T-helper 17 cell (primary cell): ENCODE data around the gene SLC35C1. TPM values are rescaled to one million over a fixed set of nuclear protein-coding genes. Genes with fewer than 3 reads are reported as not detected.
A peak's percentile ranks its signal among the peaks of the same experiment; 100 is the strongest.

ENCODE experiments used
- ATAC-seq: fragments of 150-1000 bp; cut with Tn5 transposase; 2 replicates; pipeline ENCODE4 v1.10.0; 2021; ENCODE audit warnings: mild to moderate bottlenecking, moderate library complexity
- DNase-seq, 3 donors: peaks; one replicate each; pipeline versions ENCODE4 v3.0.0 to v3.0.0-alpha.2; 2020 to 2021
- H3K9me3 ChIP-seq: one replicate; pipeline ENCODE4 v1.7.0; 2013; ENCODE audit warnings: low read length, mild to moderate bottlenecking; ENCODE audit not compliant: control insufficient read depth, poor library complexity, severe bottlenecking
- H3K27ac Mint-ChIP-seq: one replicate; pipeline ENCODE4 v1.8.0; 2022; ENCODE audit warnings: mild to moderate bottlenecking, moderate library complexity, mixed read lengths
- H3K27me3 Mint-ChIP-seq: one replicate; pipeline ENCODE4 v1.8.0; 2022; ENCODE audit warnings: mixed read lengths
- H3K36me3 Mint-ChIP-seq: one replicate; pipeline ENCODE4 v1.8.0; 2022; ENCODE audit warnings: low read depth, mixed read lengths
- H3K4me1 Mint-ChIP-seq: one replicate; pipeline ENCODE4 v1.8.0; 2022; ENCODE audit warnings: mild to moderate bottlenecking, mixed read lengths
- H3K4me3 Mint-ChIP-seq: one replicate; pipeline ENCODE4 v1.8.0; 2022; ENCODE audit warnings: mild to moderate bottlenecking, moderate library complexity, mixed read lengths
- total RNA-seq, 4 donors: library from RNA in 2 of 4; stranded (reverse) in 2 of 4; gene quantifications; one replicate each; pipeline ENCODE4 v1.2.3 and lab custom pipeline; 2022 to 2026

SLC35C1 gene
- 10 to 100 TPM in 1 of 2 donors, 1 to 10 TPM in 1; 7.9 to 12.6 TPM for total RNA-seq
- total RNA-seq (lab: John Stamatoyannopoulos, UW), result 20.4 to 40.6 reads per million in 2 donors

DNA sequence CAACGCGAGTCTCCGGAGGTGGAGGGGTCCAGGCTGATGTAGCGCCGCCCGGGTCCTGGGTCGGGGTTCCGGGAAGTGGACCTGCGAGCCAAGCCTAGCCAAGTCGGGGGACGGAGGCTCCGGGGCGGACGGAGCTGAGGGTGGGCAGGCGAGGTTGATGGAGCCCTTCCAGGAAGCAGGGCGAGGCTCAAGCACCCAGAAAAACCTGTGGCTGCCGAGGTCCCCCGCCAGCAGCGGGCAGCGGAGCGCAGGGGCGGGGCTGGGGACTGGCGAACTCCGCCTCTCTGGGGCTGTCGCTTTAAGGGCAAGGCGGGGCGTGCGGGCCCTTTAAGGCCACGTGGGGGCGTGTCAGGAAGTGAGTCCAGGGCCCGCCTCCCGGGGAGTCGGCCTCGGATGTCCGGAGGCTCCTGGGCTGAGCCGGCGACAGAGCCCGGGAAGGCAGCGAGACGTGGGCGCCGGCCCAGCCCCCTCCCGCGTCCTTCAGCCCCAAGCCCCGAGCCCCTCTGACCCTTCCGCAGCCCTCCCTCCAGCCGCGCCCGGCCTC is at the start of gene SLC35C1:
Gene SLC35C1, plus strand, starts transcription at position 389 of the 544 bp plus-strand sequence. CDS start 653 bp downstream, outside the sequence.
- Mint-ChIP-seq H3K27me3 (no peaks in the 10 kb centered on the region), H3K27ac (peak within 1 kb of the TSS; percentile 92), H3K4me3 (peak within 1 kb of the TSS; percentile 95), H3K4me1 (peaks cover 23% of the 10 kb centered on the region), H3K36me3 (no peaks in the 10 kb centered on the region)
- ATAC-seq (peak; percentile 97), DNase-seq (peak; percentile 94 to 95 (median 94))
- no peaks in the 10 kb centered on the region for H3K9me3 ChIP-seq

DNA sequence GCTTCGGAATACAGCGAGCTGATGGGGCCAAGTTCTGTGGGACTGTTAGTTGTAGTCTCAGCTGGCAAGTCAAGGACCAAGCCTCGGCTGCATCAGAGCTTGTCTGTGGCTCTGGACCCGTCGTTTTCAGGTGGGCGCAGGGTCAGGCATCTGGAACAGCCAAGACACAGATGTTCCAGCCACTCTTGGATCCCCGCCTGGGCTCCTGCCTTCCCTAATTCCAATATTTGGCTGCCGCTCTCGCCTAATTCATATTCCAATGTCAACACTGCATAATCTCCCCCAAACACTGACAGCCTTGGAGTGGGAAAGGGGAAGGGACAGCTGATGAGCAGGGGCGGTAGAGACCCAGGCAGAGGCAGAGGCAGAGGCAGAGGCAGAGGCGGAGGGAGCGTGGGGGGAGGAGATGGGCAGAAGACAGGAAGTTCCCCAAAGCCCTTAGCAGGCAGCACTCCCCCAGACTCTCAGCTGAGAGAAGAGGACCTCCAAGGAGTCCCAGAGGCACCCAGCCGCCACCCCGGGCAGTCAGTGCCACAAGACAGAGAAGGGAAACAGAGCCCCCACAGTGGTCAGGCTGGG is 49.6 kb upstream of the SLC35C1 start:
- no peaks in the 10 kb centered on the region for H3K9me3 ChIP-seq
- H3K27ac Mint-ChIP-seq, result no peak overlapping the region
- ATAC-seq (no peak), DNase-seq (no peak)
- H3K4me3 Mint-ChIP-seq, result no peak overlapping the region
- peaks cover 3% of the 10 kb centered on the region for H3K4me1 Mint-ChIP-seq
- no peaks in the 10 kb centered on the region for H3K36me3 Mint-ChIP-seq
- H3K27me3 Mint-ChIP-seq, result peaks cover 60% of the 10 kb centered on the region

DNA sequence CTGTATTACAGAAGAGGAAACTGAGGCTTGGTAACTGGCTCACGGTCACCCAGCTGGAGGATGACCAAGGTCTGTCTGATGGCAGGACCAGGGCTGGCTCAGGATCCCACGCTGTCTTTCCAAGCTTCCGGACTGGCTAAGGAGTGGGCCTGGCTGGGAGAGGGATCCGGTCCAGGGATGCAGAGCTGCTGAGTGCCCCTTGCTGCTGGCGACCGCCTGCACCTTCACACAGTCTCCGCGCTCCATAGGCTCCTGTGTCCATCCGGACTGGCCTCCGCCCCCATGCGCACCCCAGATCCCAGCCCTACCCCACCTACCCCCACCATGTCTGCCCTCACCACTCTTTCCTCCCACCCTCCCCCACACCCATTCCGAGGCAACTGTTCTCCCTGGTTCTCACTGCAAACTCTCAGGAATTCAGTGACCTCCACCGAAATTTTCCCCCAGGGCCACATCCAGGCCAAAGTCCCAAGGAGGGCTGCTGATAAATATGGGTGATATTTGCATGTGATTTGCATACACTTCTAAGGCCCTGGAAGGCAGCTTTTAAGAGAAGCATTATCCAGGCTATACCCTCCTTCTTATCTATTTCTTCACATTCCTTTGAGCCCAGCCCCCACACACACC is 48.5 kb upstream of the SLC35C1 start:
- Mint-ChIP-seq H3K27me3 (peaks cover 49% of the 10 kb centered on the region), H3K36me3 (no peaks in the 10 kb centered on the region), H3K27ac (no peak overlapping the region), H3K4me3 (no peak overlapping the region), H3K4me1 (no peaks in the 10 kb centered on the region)
- H3K9me3 ChIP-seq, result no peaks in the 10 kb centered on the region
- DNase-seq, result no peak
- ATAC-seq, result no peak

DNA sequence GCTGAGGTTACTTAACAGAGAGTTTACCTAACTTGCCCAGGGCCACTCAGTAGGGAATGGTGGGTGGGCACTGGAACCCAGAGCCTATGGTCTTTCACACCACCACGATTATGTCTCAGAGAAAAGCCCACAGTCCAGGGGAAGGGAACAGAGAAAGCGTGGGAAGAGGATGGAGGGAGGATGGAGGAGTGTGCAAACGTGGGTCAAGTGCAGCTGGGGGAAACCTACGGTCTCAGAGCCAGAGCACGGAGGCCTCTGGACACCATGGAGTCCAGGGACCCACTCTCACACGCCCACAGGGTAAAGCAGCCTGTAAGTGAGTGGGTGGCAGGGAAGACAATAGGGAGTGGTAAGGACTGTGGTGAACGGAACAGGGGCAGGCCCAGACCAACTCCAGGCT is 47.3 kb upstream of the SLC35C1 start:
- Mint-ChIP-seq H3K4me3 (no peak overlapping the region), H3K27me3 (peaks cover 47% of the 10 kb centered on the region), H3K27ac (no peak overlapping the region), H3K4me1 (no peaks in the 10 kb centered on the region), H3K36me3 (no peaks in the 10 kb centered on the region)
- ATAC-seq (no peak), DNase-seq (no peak)
- H3K9me3 ChIP-seq, result no peaks in the 10 kb centered on the region

GRCh38 chr11:45761659-45762058 is 43.3 kb upstream of the SLC35C1 start:
- Mint-ChIP-seq H3K4me3 (no peak overlapping the region), H3K27me3 (peaks cover 50% of the 10 kb centered on the region), H3K36me3 (no peaks in the 10 kb centered on the region), H3K4me1 (peaks cover 2% of the 10 kb centered on the region), H3K27ac (no peak overlapping the region)
- DNase-seq (no peak), ATAC-seq (no peak)
- H3K9me3 ChIP-seq, result no peaks in the 10 kb centered on the region

GRCh38 chr11:45765107-45765668 is 39.8 kb upstream of the SLC35C1 start:
- H3K27me3 Mint-ChIP-seq, result peaks cover 40% of the 10 kb centered on the region
- no peaks in the 10 kb centered on the region for H3K36me3 Mint-ChIP-seq
- H3K9me3 ChIP-seq, result no peaks in the 10 kb centered on the region
- H3K4me3 Mint-ChIP-seq, result no peak overlapping the region
- peaks cover 2% of the 10 kb centered on the region for H3K4me1 Mint-ChIP-seq
- H3K27ac Mint-ChIP-seq, result no peak overlapping the region
- ATAC-seq (no peak), DNase-seq (no peak)

- H3K36me3 Mint-ChIP-seq, result no peaks in the 10 kb centered on the region
- H3K9me3 ChIP-seq, result no peaks in the 10 kb centered on the region
- peaks cover 41% of the 10 kb centered on the region for H3K27me3 Mint-ChIP-seq
- H3K4me3 Mint-ChIP-seq, result no peak overlapping the region
- H3K4me1 Mint-ChIP-seq, result peaks cover 2% of the 10 kb centered on the region
- H3K27ac Mint-ChIP-seq, result no peak overlapping the region
- ATAC-seq, result no peak
- no peak for DNase-seq
Observed at GRCh38 chr11:45765836-45766235, 39.1 kb upstream of the SLC35C1 start.

- no peak overlapping the region for H3K4me3 Mint-ChIP-seq
Observed at GRCh38 chr11:45766469-45766868, 38.5 kb upstream of the SLC35C1 start.

GRCh38 chr11:45768486-45768885 is 36.5 kb upstream of the SLC35C1 start:
- H3K4me3 Mint-ChIP-seq, result no peak overlapping the region
- peaks cover 33% of the 10 kb centered on the region for H3K27me3 Mint-ChIP-seq
- peaks cover 21% of the 10 kb centered on the region for H3K4me1 Mint-ChIP-seq
- H3K27ac Mint-ChIP-seq, result no peak overlapping the region
- H3K9me3 ChIP-seq, result no peaks in the 10 kb centered on the region
- H3K36me3 Mint-ChIP-seq, result no peaks in the 10 kb centered on the region
- DNase-seq, result no peak
- no peak for ATAC-seq

More at GRCh38 chr11:45766469-45766868, 38.5 kb upstream of the SLC35C1 start:
- DNase-seq (no peak), ATAC-seq (no peak)
- peaks cover 45% of the 10 kb centered on the region for H3K27me3 Mint-ChIP-seq
- H3K4me1 Mint-ChIP-seq, result peaks cover 9% of the 10 kb centered on the region
- H3K36me3 Mint-ChIP-seq, result no peaks in the 10 kb centered on the region
- H3K9me3 ChIP-seq, result no peaks in the 10 kb centered on the region
- H3K27ac Mint-ChIP-seq, result no peak overlapping the region

- peak overlapping the region; percentile 24 for H3K27ac Mint-ChIP-seq
- no peak for DNase-seq
- no peak for ATAC-seq
- peaks cover 19% of the 10 kb centered on the region for H3K27me3 Mint-ChIP-seq
- peaks cover 20% of the 10 kb centered on the region for H3K4me1 Mint-ChIP-seq
- no peaks in the 10 kb centered on the region for H3K9me3 ChIP-seq
- H3K4me3 Mint-ChIP-seq, result no peak overlapping the region
- H3K36me3 Mint-ChIP-seq, result no peaks in the 10 kb centered on the region
Observed at GRCh38 chr11:45769960-45770359, 35.0 kb upstream of the SLC35C1 start.

- Mint-ChIP-seq H3K4me1 (peaks cover 19% of the 10 kb centered on the region), H3K27ac (peak overlapping the region; percentile 60), H3K4me3 (peak overlapping the region; percentile 94), H3K36me3 (no peaks in the 10 kb centered on the region), H3K27me3 (peaks cover 11% of the 10 kb centered on the region)
- DNase-seq, result peak; percentile 50 to 66 (median 53)
- no peaks in the 10 kb centered on the region for H3K9me3 ChIP-seq
- ATAC-seq, result peak; percentile 73
Observed at GRCh38 chr11:45771193-45771565, 33.8 kb upstream of the SLC35C1 start.

GRCh38 chr11:45771566-45772448 is 33.1 kb upstream of the SLC35C1 start:
- H3K9me3 ChIP-seq, result no peaks in the 10 kb centered on the region
- Mint-ChIP-seq H3K4me3 (peak overlapping the region; percentile 94), H3K4me1 (peaks cover 19% of the 10 kb centered on the region), H3K36me3 (no peaks in the 10 kb centered on the region), H3K27me3 (peaks cover 4% of the 10 kb centered on the region), H3K27ac (peak overlapping the region; percentile 60)
- DNase-seq, result peak; percentile 67 to 72 (median 71)
- peak; percentile 88 for ATAC-seq

- no peaks in the 10 kb centered on the region for H3K36me3 Mint-ChIP-seq
- peak overlapping the region; percentile 94 for H3K4me3 Mint-ChIP-seq
- H3K4me1 Mint-ChIP-seq, result peaks cover 19% of the 10 kb centered on the region
- DNase-seq (no peak), ATAC-seq (no peak)
- peak overlapping the region; percentile 60 for H3K27ac Mint-ChIP-seq
- H3K9me3 ChIP-seq, result no peaks in the 10 kb centered on the region
- peaks cover 4% of the 10 kb centered on the region for H3K27me3 Mint-ChIP-seq
Observed at GRCh38 chr11:45772449-45772774, 32.5 kb upstream of the SLC35C1 start.
